GM23248 (cell line): ENCODE results near the gene UFM1.
A peak's percentile ranks its signal among the peaks of the same experiment; 100 is the strongest.

Experiments
- EZH2 ChIP-seq: fragments of 200-600 bp; sonication (generic); IDR thresholded peaks from 2 replicates; pipeline ENCODE4 v1.6.1; 2018; ENCODE audit warnings: antibody characterized with exemption, mild to moderate bottlenecking; ENCODE audit not compliant: insufficient read depth, poor library complexity, severe bottlenecking
- EZH2phosphoT487 ChIP-seq: fragments of 200-600 bp; sonication (generic); IDR thresholded peaks from 2 replicates; pipeline ENCODE4 v1.6.1; 2018; ENCODE audit warnings: antibody characterized with exemption, moderate library complexity, mild to moderate bottlenecking, low read depth; ENCODE audit not compliant: insufficient read depth

GRCh38 chr13:38398711-38399493 is 49.3 kb downstream of the UFM1 start:
- no peak for TF ChIP-seq EZH2
- peak; percentile 83 for TF ChIP-seq EZH2phosphoT487
